GM12891 (cell line): Measurements from ENCODE around the gene C12orf50.

Source experiments
- POLR2A ChIP-seq: IDR thresholded peaks from 2 replicates; pipeline ENCODE4 v1.6.1; 2011; ENCODE audit warnings: low read depth, low read length, control low read depth
- POLR2AphosphoS5 ChIP-seq: IDR thresholded peaks from 2 replicates; pipeline ENCODE4 v1.6.1; 2011; ENCODE audit warnings: low read depth, low read length, control low read depth
- TAF1 ChIP-seq: IDR thresholded peaks from 2 replicates; pipeline ENCODE4 v1.6.1; 2011; ENCODE audit warnings: low read depth, low read length, control low read depth

DNA sequence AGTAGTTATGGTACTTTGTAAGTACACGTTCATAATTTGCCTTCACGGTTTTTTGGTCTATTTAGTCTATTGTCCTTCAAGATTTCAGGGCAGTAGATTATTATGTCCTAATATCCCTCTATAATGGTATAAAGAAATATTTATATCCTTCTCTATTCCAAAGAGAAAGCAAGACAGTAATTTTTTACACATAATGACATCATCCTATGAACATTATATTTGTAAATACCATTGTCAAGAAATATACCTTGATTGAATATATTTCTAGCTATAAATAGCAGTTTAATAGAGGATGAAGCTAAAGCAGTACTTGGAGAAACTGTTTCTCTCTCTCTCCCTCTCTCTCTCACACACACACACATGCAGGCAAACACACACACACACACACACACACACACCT, 77.0 kb downstream of the C12orf50 start:
- TF ChIP-seq POLR2A (no peak), TAF1 (no peak), POLR2AphosphoS5 (no peak)
